Upper lobe of left lung (tissue), 6 donors: Measurements from ENCODE around the gene GSTO1. TPM values are rescaled to one million over a fixed set of nuclear protein-coding genes. Genes with fewer than 3 reads are reported as not detected.

Source experiments
- ATAC-seq, 2 donors: fragments of 200-7000 bp; cut with Tn5 transposase; one replicate each; pipeline ENCODE4 v1.9.1; 2022; ENCODE audit warnings: mild to moderate bottlenecking in 2 of 2, moderate library complexity in 2 of 2; ENCODE audit not compliant: low FRiP score in 2 of 2
- DNase-seq, 2 donors: peaks; one replicate each; pipeline ENCODE4 v3.0.0-alpha.2; 2019 to 2020
- H3K27ac ChIP-seq, 4 donors: fragments of 200-600 bp; sonication (generic); one replicate each; pipeline ENCODE4 v1.5.1; 2016 to 2019
- H3K27me3 ChIP-seq, 4 donors: fragments of 200-600 bp; sonication (generic); one replicate each; pipeline ENCODE4 v1.5.1; 2017 to 2019
- H3K36me3 ChIP-seq, 4 donors: fragments of 200-600 bp; sonication (generic); one replicate each; pipeline ENCODE4 v1.5.1; 2016 to 2019
- H3K4me1 ChIP-seq, 4 donors: fragments of 200-600 bp; sonication (generic); one replicate each; pipeline ENCODE4 v1.5.1; 2018 to 2019
- H3K4me3 ChIP-seq, 4 donors: fragments of 200-600 bp; sonication (generic); one replicate each; pipeline ENCODE4 v1.5.1; 2017 to 2019; ENCODE audit warnings: mild to moderate bottlenecking in 2 of 4, moderate library complexity in 1 of 4
- H3K9me3 ChIP-seq, 4 donors: fragments of 200-600 bp; sonication (generic); one replicate each; pipeline ENCODE4 v1.5.1; 2018 to 2019
- CTCF ChIP-seq, 6 experiments: fragments of 450-650 bp in 4 of 6; fragments of 200-600 bp in 2 of 6; sonication (generic) in 2 of 6; IDR thresholded peaks; one replicate each; pipeline ENCODE4 v1.5.1; 2016 to 2019; ENCODE audit warnings: antibody characterized with exemption in 6 of 6
- EP300 ChIP-seq, 4 donors: sonication (generic); formaldehyde crosslinking; IDR thresholded peaks; one replicate each; pipeline ENCODE4 v1.5.1; 2017; ENCODE audit warnings: antibody characterized with exemption in 4 of 4, control low read depth in 2 of 4
- POLR2A ChIP-seq, 4 donors: fragments of 450-650 bp; IDR thresholded peaks; one replicate each; pipeline ENCODE4 v1.5.1; 2016 to 2017; ENCODE audit warnings: antibody characterized with exemption in 4 of 4, mild to moderate bottlenecking in 2 of 4
- POLR2AphosphoS5 ChIP-seq, 2 donors: sonication (generic); formaldehyde crosslinking; IDR thresholded peaks; one replicate each; pipeline ENCODE4 v1.5.1; 2017; ENCODE audit warnings: antibody characterized with exemption in 2 of 2
- WGBS, 2 donors: methylation state at CpG; one replicate each; pipeline ENCODE4 v1.1.5; 2017 to 2018; 5-methylcytosine and 5-hydroxymethylcytosine counted together
- total RNA-seq, 6 donors: library from RNA; depleted of rRNA in 4 of 6; stranded (reverse); fragments of >200 nt in 4 of 6; gene quantifications; one replicate each; pipeline versions ENCODE4 v1.1.0 to v1.2.1, GENCODE V29; 2016 to 2021
- donor health status: DM: no; HTN: no; CAD: no; lungs with moderate emphysema.
- donor health status: DM: no; HTN: yes; CAD: no; lungs with severe emphysema.

GSTO1 gene
- total RNA-seq, 6 donors from 2014 or later: 30.4 to 147 (median 102) TPM

GRCh38 chr10:104296687-104297436 lies 42.2 kb downstream of the GSTO1 start:
- Histone ChIP-seq H3K36me3 (no peaks in the 10 kb centered on the region), H3K9me3 (no peaks in the 10 kb centered on the region), H3K27ac (no peak overlapping the region), H3K27me3 (no peaks in the 10 kb centered on the region), H3K4me3 (no peak overlapping the region), H3K4me1 (peaks cover 17 to 33% (median 21%) of the 10 kb centered on the region in 4 donors)
- DNase-seq (no peak), ATAC-seq (no peak)
- WGBS, 2 donors: 93 to 95% methylated on average over 7 to 10 of the region's 10 CpGs
- TF ChIP-seq EP300 (IDR thresholded peaks at IDR 0.05) (no peak), CTCF (IDR thresholded peaks at IDR 0.05) (no peak), POLR2AphosphoS5 (IDR thresholded peaks at IDR 0.05) (no peak), POLR2A (IDR thresholded peaks at IDR 0.05) (no peak)

GRCh38 chr10:104297697-104298660 lies 43.3 kb downstream of the GSTO1 start:
- WGBS, 2 donors: 64 to 69% methylated on average over 16 to 17 of the region's 17 CpGs
- Histone ChIP-seq H3K9me3 (no peaks in the 10 kb centered on the region), H3K4me3 (no peak overlapping the region), H3K27me3 (no peaks in the 10 kb centered on the region), H3K4me1 (peaks cover 17 to 30% (median 21%) of the 10 kb centered on the region in 4 donors), H3K27ac (peak overlapping the region in 1 of 4 donors; percentile 72), H3K36me3 (no peaks in the 10 kb centered on the region)
- no peak for ATAC-seq
- peak in 1 of 2 donors; percentile 25 for DNase-seq
- TF ChIP-seq EP300 (IDR thresholded peaks at IDR 0.05) (no peak), CTCF (IDR thresholded peaks at IDR 0.05) (peak in 2 of 6 experiments; percentile 19 to 27)

GRCh38 chr10:104299031-104299904 lies 44.6 kb downstream of the GSTO1 start:
- H3K4me3 ChIP-seq: no peak overlapping the region
- 54 to 62% methylated on average over 13 of the region's 13 CpGs for WGBS, 2 donors
- no peaks in the 10 kb centered on the region for H3K36me3 ChIP-seq
- H3K27me3 ChIP-seq: no peaks in the 10 kb centered on the region
- no peak for DNase-seq
- peaks cover 17 to 34% (median 24%) of the 10 kb centered on the region in 4 donors for H3K4me1 ChIP-seq
- H3K9me3 ChIP-seq: no peaks in the 10 kb centered on the region
- no peak for TF ChIP-seq CTCF (IDR thresholded peaks at IDR 0.05)
- no peak for TF ChIP-seq POLR2A (IDR thresholded peaks at IDR 0.05)
- TF ChIP-seq EP300 (IDR thresholded peaks at IDR 0.05): no peak
- no peak for TF ChIP-seq POLR2AphosphoS5 (IDR thresholded peaks at IDR 0.05)
- peak overlapping the region; percentile 70 to 79 (median 75) for H3K27ac ChIP-seq
- peak; percentile 20 to 27 for ATAC-seq

- no peak overlapping the region for H3K4me3 ChIP-seq
- H3K27me3 ChIP-seq: no peaks in the 10 kb centered on the region
- ATAC-seq: peak; percentile 67 to 73
- TF ChIP-seq CTCF (IDR thresholded peaks at IDR 0.05) (no peak), EP300 (IDR thresholded peaks at IDR 0.05) (peak; percentile 53 to 95 (median 87)), POLR2A (IDR thresholded peaks at IDR 0.05) (no peak), POLR2AphosphoS5 (IDR thresholded peaks at IDR 0.05) (peak; percentile 55 to 64)
- WGBS, 2 donors: 57 to 68% methylated on average over 11 to 12 of the region's 12 CpGs
- DNase-seq: no peak
- H3K36me3 ChIP-seq: no peaks in the 10 kb centered on the region
- peaks cover 20 to 34% (median 25%) of the 10 kb centered on the region in 4 donors for H3K4me1 ChIP-seq
- peak overlapping the region; percentile 72 to 86 (median 78) for H3K27ac ChIP-seq
- H3K9me3 ChIP-seq: no peaks in the 10 kb centered on the region
Measured at GRCh38 chr10:104300002-104300735, 45.5 kb downstream of the GSTO1 start.
